ENCODE results near the gene AIG1.

- no peak for TF ChIP-seq CTCF (IDR thresholded peaks at IDR 0.05; ENCODE audit: poor library complexity)
- no peak for TF ChIP-seq EZH2 (IDR thresholded peaks at IDR 0.05; ENCODE audit: borderline replicate concordance)
- no peak for TF ChIP-seq EZH2phosphoT487 (IDR thresholded peaks at IDR 0.05; ENCODE audit: low read depth, severe bottlenecking, unreplicated experiment)
Observed at GRCh38 chr6:143187238-143187923, 126.7 kb downstream of the AIG1 start.

Data from hepatocyte (in vitro differentiated cells).